ENCODE measurements around the gene C20orf96.

- TF ChIP-seq CTCF (conservative IDR thresholded peaks at IDR 0.05; ENCODE audit: low read depth in 2 of 2) (0 out of 4 replicates have a peak, but pooled peaks of 1 of the 2 experiments have one; percentile 6), REST (IDR thresholded peaks at IDR 0.05; ENCODE audit: unreplicated experiment) (no peak), CREB1 (CRISPR knock-in tag; IDR thresholded peaks at IDR 0.05; ENCODE audit: low read depth) (no peak), POLR2AphosphoS5 (IDR thresholded peaks at IDR 0.05; ENCODE audit: low read depth) (no peak), EZH2phosphoT487 (IDR thresholded peaks at IDR 0.05; ENCODE audit: unreplicated experiment) (no peak), EZH2 (IDR thresholded peaks at IDR 0.05; ENCODE audit: low read depth, unreplicated experiment) (no peak), NANOG (IDR thresholded peaks at IDR 0.05; ENCODE audit: borderline replicate concordance) (no peak), ZNF331 (CRISPR knock-in tag; IDR thresholded peaks at IDR 0.05; ENCODE audit: low read depth) (no peak), ETS1 (IDR thresholded peaks at IDR 0.05) (no peak), ZNF114 (CRISPR knock-in tag; IDR thresholded peaks at IDR 0.05) (no peak), JUNB (IDR thresholded peaks at IDR 0.05; ENCODE audit: unreplicated experiment) (no peak), STAT1 (IDR thresholded peaks at IDR 0.05; ENCODE audit: unreplicated experiment) (no peak)
These were observed 36.2 kb upstream of the C20orf96 start for GRCh38 chr20:326645-327185.
